GM12892 (cell line): Measurements from ENCODE around the gene ITGB8.

ENCODE experiments used
- DNase-seq: peaks from one replicate; pipeline ENCODE4 v3.0.0; 2011; ENCODE audit not compliant: insufficient read length
- FAIRE-seq: peaks from 2 replicates; lab custom pipeline; 2011; peaks lifted over from hg19 to GRCh38; lab: Jason Lieb, UNC
- POLR2A ChIP-seq: IDR thresholded peaks from 2 replicates; pipeline ENCODE4 v1.6.1; 2011; ENCODE audit warnings: low read depth, low read length, control low read depth
- POLR2AphosphoS5 ChIP-seq: IDR thresholded peaks from 2 replicates; pipeline ENCODE4 v1.6.1; 2011; ENCODE audit warnings: low read depth, low read length, control low read depth
- TAF1 ChIP-seq: IDR thresholded peaks from 2 replicates; pipeline ENCODE4 v1.6.1; 2011; ENCODE audit warnings: low read depth, mild to moderate bottlenecking, control low read depth, low read length, borderline replicate concordance

ITGB8 gene

DNA sequence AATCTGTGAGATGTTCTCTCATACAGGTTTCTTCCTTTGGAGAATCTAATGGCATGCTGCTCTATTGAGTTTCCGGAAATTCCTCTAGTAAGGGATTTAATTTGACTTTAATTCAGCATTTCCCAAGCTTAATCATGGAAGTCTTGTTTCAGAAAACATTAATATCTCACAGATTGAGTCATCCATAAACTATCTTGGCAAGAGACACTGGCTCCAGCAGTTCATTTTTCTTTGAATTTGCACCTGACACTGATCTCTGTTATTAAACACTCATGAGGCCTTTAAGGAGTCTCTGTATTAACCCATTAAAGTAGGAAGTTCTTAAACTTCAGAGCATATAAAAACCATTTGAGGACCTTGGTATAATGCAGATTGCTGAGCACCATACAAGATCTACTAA, 3.6 kb upstream of the ITGB8 start:
- no peak for TF ChIP-seq POLR2A
- no peak for TF ChIP-seq POLR2AphosphoS5
- no peak for TF ChIP-seq TAF1
- FAIRE-seq (no peak), DNase-seq (no peak)

DNA sequence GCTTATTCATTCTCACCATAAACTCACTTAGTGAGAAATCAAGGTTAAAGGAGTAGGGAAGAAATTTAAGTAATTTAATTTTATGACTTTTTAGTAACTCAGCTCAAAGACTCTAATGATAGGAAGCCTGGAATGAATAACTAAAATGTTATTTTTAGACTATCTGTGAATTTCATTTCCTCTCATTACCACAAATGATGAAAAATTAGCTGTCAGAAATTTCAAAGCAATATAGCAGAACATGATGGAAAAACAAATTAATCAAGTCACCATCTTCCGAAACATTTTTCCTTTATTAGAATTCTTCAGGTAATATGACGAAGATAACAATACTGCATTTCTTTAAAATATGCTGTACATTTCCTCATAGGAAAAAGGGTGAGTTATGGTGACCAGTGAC, 2.7 kb upstream of the ITGB8 start:
- TF ChIP-seq POLR2A, result no peak
- TF ChIP-seq TAF1, result no peak
- TF ChIP-seq POLR2AphosphoS5, result no peak
- FAIRE-seq (no peak), DNase-seq (no peak)

DNA sequence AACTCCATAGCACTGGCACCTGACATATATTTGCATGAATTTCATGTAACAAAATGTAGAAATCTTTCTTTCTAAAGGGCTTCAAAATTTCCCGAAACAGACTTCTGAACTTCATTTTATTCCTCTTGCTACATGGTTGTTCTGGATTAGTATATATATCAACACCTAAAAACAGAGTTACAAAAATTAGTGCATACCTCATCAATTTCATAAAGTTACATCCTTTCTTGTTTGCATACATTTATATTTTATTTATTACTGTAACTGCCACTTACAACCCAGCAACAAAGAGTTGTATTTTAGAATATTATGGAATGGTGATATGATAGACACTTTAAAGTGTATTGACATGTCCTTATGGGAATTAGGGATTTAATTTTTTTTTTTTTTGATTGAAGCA, 2.0 kb upstream of the ITGB8 start:
- DNase-seq (no peak), FAIRE-seq (no peak)
- TF ChIP-seq POLR2AphosphoS5, result no peak
- TF ChIP-seq TAF1, result no peak
- no peak for TF ChIP-seq POLR2A

DNA sequence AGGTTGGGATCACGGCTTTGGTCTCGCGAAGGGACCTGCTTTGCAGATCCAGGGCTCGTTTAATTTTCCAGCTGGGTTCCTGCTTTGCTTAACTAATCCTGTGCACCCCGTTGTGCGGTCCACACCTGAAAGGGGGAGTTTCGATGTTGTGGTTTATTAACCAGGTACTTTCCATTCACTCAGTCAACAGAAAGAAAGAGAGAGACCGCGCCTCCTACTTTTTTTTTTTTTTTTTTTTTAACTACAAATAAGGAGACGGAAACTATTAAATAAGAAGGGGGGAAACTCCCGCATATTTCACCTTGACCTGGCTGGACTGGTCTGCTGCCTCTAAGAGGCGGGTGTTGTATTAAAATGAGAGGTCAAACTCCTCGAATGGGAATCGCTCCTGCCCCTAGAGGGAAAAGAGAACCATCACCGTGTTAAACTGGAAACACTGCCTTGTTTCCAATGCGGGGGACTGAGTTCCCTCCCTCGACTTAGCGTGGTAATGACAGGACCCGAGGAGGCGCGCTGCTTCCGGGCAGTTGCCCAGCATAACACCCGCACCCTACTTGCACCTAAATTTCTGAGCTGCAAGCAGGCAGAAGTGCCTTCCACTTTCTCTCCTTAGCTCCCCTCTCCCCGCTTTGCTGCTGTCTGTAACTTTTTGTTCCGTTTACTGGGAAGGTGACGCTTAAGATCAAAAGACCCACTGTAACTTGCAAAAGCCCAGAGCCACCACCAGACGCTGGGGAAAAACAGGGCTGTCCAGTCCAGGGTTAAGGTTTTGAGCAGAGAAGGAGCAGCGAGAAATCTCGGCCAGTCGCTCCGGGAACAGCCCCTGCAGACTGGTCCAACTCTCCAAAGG, 1.1 kb upstream of the ITGB8 start:
- DNase-seq, result peak; percentile 18
- no peak for TF ChIP-seq TAF1
- TF ChIP-seq POLR2AphosphoS5, result 0 out of 2 replicates have a peak, but pooled peaks have one; percentile 12
- peak; percentile 91 for FAIRE-seq

DNA sequence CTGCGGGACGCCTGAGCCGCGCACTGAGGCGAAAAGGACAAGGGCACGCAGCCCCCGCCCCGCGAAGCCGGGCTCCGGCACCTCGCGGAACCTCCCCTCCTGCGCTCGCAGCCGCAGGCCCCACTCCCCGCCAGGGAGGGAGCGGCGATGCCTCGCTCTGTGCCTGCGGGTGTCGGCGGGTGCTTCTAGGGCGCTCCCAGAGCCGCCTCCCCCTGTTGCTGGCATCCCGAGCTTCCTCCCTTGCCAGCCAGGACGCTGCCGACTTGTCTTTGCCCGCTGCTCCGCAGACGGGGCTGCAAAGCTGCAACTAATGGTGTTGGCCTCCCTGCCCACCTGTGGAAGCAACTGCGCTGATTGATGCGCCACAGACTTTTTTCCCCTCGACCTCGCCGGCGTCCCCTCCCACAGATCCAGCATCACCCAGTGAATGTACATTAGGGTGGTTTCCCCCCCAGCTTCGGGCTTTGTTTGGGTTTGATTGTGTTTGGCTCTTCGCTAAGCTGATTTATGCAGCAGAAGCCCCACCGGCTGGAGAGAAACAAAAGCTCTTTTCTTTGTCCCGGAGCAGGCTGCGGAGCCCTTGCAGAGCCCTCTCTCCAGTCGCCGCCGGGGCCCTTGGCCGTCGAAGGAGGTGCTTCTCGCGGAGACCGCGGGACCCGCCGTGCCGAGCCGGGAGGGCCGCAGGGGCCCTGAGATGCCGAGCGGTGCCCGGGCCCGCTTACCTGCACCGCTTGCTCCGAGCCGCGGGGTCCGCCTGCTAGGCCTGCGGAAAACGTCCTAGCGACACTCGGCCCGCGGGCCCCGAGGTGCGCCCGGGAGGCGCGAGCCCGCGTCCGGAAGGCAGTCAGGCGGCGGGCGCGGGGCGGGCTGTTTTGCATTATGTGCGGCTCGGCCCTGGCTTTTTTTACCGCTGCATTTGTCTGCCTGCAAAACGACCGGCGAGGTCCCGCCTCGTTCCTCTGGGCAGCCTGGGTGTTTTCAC, 519 bp downstream of the ITGB8 start:
- DNase-seq, result peak; percentile 34
- FAIRE-seq, result no peak
- TF ChIP-seq POLR2AphosphoS5 (no peak), TAF1 (0 out of 2 replicates have a peak, but pooled peaks have one; percentile 7), POLR2A (0 out of 2 replicates have a peak, but pooled peaks have one; percentile 45)

DNA sequence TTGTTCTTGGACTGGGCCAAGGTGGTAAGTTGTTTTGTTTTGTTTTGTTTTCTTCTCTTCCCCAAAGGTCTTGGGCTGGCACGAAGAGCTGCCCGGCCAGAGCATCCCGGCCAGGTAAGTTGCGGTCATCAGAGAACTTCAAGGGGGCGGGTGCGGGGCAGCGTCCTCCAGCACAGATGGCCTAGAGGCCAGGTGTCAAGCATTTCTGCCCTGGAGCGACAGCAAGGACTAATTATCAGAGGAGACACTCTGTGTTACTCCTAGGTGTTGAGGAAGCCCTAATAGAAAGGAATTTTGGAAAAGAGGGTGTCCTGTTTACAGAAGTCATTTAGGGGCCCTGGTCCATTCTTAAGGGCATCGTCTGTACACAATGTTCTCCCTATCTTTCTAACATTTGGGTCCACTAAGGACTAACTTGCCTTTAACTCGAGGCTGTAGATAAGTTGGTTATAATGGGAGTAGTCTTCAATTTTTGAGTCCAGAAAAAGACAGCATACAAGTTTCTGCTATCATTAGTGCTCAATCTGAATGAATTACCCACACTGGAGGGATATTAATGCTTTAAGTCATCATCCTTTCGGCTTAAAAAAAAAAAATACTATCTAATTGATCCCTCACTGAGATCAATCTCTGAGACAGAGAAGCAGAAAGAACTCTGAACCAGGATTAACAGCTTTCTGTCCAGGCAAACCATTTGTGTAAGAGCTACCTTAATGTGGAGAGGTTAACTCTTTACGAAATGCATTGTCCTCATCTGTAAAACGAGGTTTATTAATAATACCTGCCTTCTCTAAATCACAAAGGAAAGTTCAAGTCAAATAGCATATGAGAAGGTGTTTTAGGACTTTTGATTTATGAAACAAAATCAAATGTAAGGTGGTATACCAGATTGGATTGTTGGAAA, 1.5 kb downstream of the ITGB8 start:
- FAIRE-seq (peak; percentile 57), DNase-seq (no peak)
- TF ChIP-seq TAF1, result no peak

DNA sequence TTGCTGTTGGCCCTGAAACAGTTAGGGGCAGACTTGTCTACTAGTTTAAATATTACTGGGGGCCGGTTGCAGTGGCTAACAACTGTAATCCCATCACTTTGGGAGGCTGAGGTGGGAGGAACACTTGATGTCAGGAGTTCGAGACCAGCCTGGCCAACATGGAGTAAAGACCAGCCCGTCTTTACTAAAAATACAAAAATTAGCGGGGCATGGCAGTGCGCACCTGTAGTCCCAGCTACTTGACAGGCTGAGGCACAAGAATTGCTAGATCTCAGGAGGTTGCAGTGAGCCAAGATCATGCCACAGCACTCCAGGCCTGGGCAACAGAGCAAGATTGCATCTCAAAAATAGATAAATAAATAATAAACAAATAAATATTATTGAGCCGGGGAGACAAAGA, 7.6 kb downstream of the ITGB8 start:
- TF ChIP-seq POLR2AphosphoS5 (no peak), TAF1 (no peak), POLR2A (no peak)
- no peak for DNase-seq
- FAIRE-seq, result no peak

DNA sequence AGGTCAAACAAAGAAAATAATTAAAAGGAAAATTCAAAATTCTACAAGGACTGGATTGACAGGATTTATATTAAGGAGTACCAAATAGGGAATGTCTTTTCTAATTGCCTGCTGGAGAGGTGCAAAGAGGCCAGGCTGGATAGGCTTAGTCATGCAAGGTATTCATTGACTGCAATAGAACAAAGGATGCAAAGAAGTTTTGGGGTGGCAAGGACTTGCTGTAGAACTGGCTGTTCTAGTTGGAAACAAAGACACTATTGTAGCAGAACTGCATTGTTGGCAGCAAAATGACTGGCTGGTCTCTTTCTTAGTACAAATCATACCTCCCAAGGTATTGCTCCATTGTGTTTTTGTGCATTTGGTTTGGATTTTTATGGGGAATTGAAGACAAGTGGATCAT, 10.1 kb downstream of the ITGB8 start:
- TF ChIP-seq POLR2AphosphoS5 (no peak), TAF1 (no peak), POLR2A (no peak)
- no peak for FAIRE-seq
- no peak for DNase-seq

DNA sequence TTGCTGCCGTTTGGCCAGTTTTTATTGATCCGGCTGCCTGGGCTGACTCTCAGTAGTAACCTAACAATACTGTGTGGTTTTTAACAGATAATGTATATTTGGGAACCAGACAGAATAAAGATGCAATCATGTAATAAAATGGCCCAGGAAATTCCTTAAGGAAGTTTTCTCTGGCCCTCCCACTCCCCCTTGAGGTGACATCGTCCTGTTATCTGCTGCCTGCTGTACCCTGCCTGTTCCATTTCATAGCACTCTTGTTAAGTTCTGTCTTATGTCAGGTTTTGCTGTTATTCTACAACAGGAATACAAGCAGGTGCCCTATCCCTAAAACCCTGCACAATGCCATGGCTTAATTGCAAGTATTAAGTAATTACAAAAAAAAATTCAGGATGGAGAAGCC, 12.5 kb downstream of the ITGB8 start:
- FAIRE-seq (no peak), DNase-seq (no peak)
- no peak for TF ChIP-seq POLR2A
- TF ChIP-seq POLR2AphosphoS5, result no peak
- TF ChIP-seq TAF1, result no peak

DNA sequence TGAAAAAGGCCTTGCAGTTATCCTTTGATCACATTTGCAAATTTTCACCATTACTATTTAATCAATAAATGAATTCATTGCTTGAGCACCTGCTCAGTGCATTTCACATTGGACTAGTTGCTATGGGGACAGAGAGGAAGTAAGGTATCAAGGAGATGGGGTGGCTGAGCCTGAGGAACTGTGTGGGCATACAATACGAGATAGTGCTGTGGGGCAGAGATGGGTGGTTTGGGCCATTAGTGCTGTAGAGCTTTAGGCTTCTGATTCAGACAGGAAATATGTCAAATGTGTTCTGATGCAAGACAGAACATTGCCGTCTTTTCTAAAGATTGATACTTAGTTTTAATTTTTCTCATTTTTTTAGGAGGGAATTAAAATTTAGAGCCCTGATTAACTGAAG, 13.2 kb downstream of the ITGB8 start:
- DNase-seq (no peak), FAIRE-seq (no peak)
- TF ChIP-seq POLR2AphosphoS5 (no peak), POLR2A (no peak), TAF1 (no peak)

DNA sequence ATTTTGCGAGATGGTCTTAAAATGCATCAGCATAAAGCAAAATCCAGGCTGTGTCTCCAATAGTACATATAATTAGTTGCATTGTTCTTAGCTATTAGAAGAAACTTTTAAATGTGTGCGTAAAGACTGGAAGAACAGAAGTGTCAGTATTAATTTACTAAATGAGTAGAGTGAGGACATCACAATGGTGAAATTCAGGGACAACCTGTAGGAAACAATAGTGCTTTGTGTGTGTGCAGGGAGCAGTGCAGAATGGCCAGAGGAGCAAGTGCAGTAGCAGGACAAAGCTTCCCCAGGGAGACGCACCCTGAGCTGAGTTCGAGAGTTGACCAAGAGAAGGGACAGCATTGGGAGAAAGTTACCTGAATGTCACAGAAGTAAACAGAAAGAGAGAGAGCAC, 13.7 kb downstream of the ITGB8 start:
- TF ChIP-seq POLR2A (no peak), TAF1 (no peak), POLR2AphosphoS5 (no peak)
- FAIRE-seq (no peak), DNase-seq (no peak)
